ENCODE results near the gene FAM13B. TPM values are rescaled to one million over a fixed set of nuclear protein-coding genes. Genes with fewer than 3 reads are reported as not detected.
"Not testable (repeated sequence)": the region's sequence is repeated elsewhere in the genome, so short reads cannot be mapped to it uniquely, and the experiment has no call there.

FAM13B gene
- polyA plus RNA-seq, 2 donors = 5.0 to 6.3 TPM

DNA sequence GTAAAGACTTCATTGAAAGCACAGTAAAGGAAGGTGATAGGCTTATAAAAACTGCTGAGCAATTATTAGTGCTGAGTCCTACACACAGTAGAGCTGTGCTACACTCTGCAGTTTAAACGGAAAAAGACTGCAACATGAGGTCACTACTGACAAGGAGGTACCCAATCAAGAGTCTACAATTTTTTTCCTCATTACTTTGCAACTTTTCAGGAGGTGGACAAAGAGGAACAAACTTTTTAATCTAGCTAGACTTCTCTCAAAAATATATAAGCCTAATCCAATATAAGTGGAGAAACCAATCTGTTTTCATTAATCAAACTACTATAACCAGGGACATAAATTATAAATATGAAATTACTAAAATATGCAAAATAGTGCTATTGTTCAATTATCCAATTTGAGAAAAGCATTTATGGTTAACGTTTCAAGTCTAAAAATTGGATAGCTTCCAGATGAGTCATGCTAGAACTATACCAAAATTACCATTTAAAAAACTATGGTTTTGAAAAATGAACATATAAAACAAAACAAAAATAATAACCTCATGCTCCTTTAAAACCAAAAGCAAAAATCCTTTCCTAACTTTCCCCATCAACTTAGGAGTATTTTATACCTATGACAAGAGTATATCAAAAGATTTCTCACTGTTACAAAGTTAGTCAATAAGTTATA is 37.7 kb downstream of the FAM13B start:
- H3K4me3 ChIP-seq (ENCODE audit: low read depth in 1 of 2, low read length in 2 of 2) = no peak overlapping the region
- H3K27me3 ChIP-seq (ENCODE audit: control insufficient read depth in 1 of 2, insufficient read depth in 2 of 2, low read length in 2 of 2) = no peaks in the 10 kb centered on the region
- 20 to 21% methylated on average over 2 of the region's 2 CpGs for WGBS, 2 donors
- H3K27ac ChIP-seq (ENCODE audit: low read depth in 2 of 2, low read length in 1 of 2) = no peak overlapping the region
- no peaks in the 10 kb centered on the region for H3K9me3 ChIP-seq (ENCODE audit: control insufficient read depth in 2 of 2, insufficient read depth in 1 of 2, low read depth in 1 of 2, low read length in 1 of 2)
- H3K36me3 ChIP-seq (ENCODE audit: control insufficient read depth in 2 of 2, insufficient read depth in 2 of 2, low read length in 1 of 2) = no peaks in the 10 kb centered on the region
- H3K4me1 ChIP-seq (ENCODE audit: control insufficient read depth in 2 of 2, insufficient read depth in 2 of 2, low read length in 1 of 2) = no peaks in the 10 kb centered on the region

DNA sequence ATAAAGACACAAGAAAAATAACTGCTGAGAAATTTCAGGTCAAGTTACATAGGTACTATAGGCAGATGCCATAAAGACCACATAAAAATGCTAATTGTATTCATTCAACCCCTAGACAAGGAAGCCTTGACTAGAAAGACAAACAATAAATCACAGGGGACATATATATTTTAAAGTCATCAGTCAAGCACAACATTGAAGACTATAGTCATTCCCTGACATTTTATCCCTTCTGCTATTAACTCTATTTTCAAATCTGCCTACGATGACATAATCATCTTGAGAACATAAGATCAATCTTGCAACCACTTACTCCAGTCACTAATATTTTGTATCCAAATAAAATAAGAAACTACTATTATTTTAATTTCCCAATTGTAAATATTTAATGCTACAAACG is 38.3 kb downstream of the FAM13B start:
- 63 to 93% methylated on average over 2 of the region's 2 CpGs for WGBS, 2 donors
- no peaks in the 10 kb centered on the region for H3K4me1 ChIP-seq (ENCODE audit: control insufficient read depth in 2 of 2, insufficient read depth in 2 of 2, low read length in 1 of 2)
- H3K4me3 ChIP-seq (ENCODE audit: low read depth in 1 of 2, low read length in 2 of 2) = no peak overlapping the region
- no peaks in the 10 kb centered on the region for H3K27me3 ChIP-seq (ENCODE audit: control insufficient read depth in 1 of 2, insufficient read depth in 2 of 2, low read length in 2 of 2)
- no peaks in the 10 kb centered on the region for H3K36me3 ChIP-seq (ENCODE audit: control insufficient read depth in 2 of 2, insufficient read depth in 2 of 2, low read length in 1 of 2)
- no peak overlapping the region for H3K27ac ChIP-seq (ENCODE audit: low read depth in 2 of 2, low read length in 1 of 2)
- H3K9me3 ChIP-seq (ENCODE audit: control insufficient read depth in 2 of 2, insufficient read depth in 1 of 2, low read depth in 1 of 2, low read length in 1 of 2) = no peaks in the 10 kb centered on the region

DNA sequence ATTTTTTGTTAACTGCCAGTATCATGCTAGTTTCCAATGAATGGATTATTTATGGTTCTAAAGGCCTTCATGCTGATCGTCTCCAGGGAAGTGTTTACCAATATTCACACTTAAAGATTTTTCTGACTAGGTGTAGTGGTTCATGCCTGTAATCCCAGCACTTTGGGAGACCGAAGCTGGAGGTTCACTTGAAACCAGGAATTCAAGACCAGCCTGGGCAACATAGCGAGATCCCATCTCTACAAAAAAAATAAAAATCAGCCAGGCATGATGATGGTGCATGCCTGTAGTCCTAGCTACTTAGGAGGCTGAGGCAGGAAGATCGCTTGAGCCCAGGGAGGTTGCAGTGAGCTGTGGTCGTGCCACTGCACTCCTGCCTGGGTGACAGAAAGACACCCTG is 43.5 kb downstream of the FAM13B start:
- H3K4me3 ChIP-seq (ENCODE audit: low read depth in 1 of 2, low read length in 2 of 2) = no peak overlapping the region
- 95 to 96% methylated on average over 5 of the region's 5 CpGs for WGBS, 2 donors
- H3K27ac ChIP-seq (ENCODE audit: low read depth in 2 of 2, low read length in 1 of 2) = no peak overlapping the region
- no peaks in the 10 kb centered on the region for H3K36me3 ChIP-seq (ENCODE audit: control insufficient read depth in 2 of 2, insufficient read depth in 2 of 2, low read length in 1 of 2)
- H3K27me3 ChIP-seq (ENCODE audit: control insufficient read depth in 1 of 2, insufficient read depth in 2 of 2, low read length in 2 of 2) = no peaks in the 10 kb centered on the region
- no peaks in the 10 kb centered on the region for H3K4me1 ChIP-seq (ENCODE audit: control insufficient read depth in 2 of 2, insufficient read depth in 2 of 2, low read length in 1 of 2)
- no peaks in the 10 kb centered on the region for H3K9me3 ChIP-seq (ENCODE audit: control insufficient read depth in 2 of 2, insufficient read depth in 1 of 2, low read depth in 1 of 2, low read length in 1 of 2)

DNA sequence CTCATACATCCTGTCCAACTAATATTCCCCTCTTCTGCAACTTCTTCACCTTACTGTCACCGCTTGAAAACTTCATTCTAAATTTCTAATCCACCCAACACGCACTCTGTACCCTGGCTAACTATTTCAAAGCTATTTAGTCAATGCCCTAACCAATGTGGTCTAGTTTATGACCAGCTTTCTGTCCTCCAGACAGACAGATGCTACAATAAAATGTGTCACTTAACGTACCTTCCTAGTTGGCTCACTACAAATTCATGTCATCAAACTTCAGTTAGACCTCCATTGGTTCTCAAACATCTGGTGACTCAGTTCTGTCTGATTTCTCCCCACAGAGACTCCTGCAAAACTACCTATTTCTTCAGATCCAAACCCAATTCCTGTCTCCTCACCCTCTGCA is 57.7 kb downstream of the FAM13B start:
- H3K36me3 ChIP-seq (ENCODE audit: control insufficient read depth in 2 of 2, insufficient read depth in 2 of 2, low read length in 1 of 2) = peaks cover 0 to 2% of the 10 kb centered on the region in 2 donors
- H3K9me3 ChIP-seq (ENCODE audit: control insufficient read depth in 2 of 2, insufficient read depth in 1 of 2, low read depth in 1 of 2, low read length in 1 of 2) = no peaks in the 10 kb centered on the region
- WGBS, 2 donors = 92 to 94% methylated on average over 3 of the region's 3 CpGs
- H3K27me3 ChIP-seq (ENCODE audit: control insufficient read depth in 1 of 2, insufficient read depth in 2 of 2, low read length in 2 of 2) = no peaks in the 10 kb centered on the region
- no peaks in the 10 kb centered on the region for H3K4me1 ChIP-seq (ENCODE audit: control insufficient read depth in 2 of 2, insufficient read depth in 2 of 2, low read length in 1 of 2)
- no peak overlapping the region for H3K4me3 ChIP-seq (ENCODE audit: low read depth in 1 of 2, low read length in 2 of 2)
- no peak overlapping the region for H3K27ac ChIP-seq (ENCODE audit: low read depth in 2 of 2, low read length in 1 of 2)

DNA sequence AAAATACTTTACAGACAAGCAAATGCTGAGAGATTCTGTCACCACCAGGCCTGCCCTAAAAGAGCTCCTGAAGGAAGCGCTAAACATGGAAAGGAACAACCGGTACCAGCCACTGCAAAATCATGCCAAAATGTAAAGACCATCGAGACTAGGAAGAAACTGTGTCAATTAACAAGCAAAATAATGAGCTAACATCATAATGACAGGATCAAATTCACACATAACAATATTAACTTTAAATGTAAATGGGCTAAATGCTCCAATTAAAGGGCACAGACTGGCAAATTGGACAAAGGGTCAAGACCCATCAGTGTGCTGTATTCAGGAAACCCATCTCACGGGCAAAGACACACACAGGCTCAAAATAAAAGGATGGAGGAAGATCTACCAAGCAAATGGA is 62.5 kb downstream of the FAM13B start:
- H3K9me3 ChIP-seq (ENCODE audit: control insufficient read depth in 2 of 2, insufficient read depth in 1 of 2, low read depth in 1 of 2, low read length in 1 of 2); H3K4me3 ChIP-seq (ENCODE audit: low read depth in 1 of 2, low read length in 2 of 2); H3K27ac ChIP-seq (ENCODE audit: low read depth in 2 of 2, low read length in 1 of 2); H3K4me1 ChIP-seq (ENCODE audit: control insufficient read depth in 2 of 2, insufficient read depth in 2 of 2, low read length in 1 of 2); H3K27me3 ChIP-seq (ENCODE audit: control insufficient read depth in 1 of 2, insufficient read depth in 2 of 2, low read length in 2 of 2); H3K36me3 ChIP-seq (ENCODE audit: control insufficient read depth in 2 of 2, insufficient read depth in 2 of 2, low read length in 1 of 2): not testable (repeated sequence)
- 98 to 99% methylated on average over 3 of the region's 4 CpGs for WGBS, 2 donors

DNA sequence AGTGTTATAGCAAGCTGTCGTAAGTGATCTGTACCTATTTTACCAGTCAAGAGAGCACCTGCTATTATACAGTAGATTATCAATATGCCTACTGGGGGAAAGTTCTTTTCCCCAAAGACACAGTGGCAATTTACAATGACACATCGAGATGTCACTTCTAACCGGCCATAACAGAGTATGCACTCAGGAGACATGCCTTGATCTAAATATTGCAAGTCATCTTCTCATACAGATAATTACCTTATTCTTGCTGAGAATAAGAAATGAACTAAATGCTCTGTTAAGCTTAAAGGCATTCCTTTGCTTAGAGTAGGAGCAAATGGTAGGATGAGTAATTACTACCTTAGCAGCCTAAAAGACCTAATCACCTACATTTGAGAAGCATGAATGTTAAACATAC is 72.1 kb downstream of the FAM13B start:
- H3K4me1 ChIP-seq (ENCODE audit: control insufficient read depth in 2 of 2, insufficient read depth in 2 of 2, low read length in 1 of 2) = no peaks in the 10 kb centered on the region

DNA sequence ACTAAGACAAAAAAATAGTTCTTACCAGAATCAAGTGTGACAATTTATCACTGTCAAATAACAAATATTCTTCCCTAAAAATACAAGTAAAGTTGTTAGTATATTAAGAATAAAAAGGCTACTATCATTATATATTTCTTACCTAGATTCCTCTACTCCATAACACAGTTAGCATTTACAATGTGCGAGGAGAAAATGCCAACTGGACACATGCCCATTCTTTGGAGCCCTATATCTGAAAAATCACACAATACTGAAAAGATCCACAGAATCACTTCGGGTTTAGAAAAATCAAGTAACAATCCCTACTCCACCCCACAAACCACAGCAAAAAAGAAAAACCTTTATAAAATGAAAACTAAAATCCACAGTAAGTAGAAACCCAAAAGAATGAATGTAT is 72.7 kb downstream of the FAM13B start:
- no peak overlapping the region for H3K27ac ChIP-seq (ENCODE audit: low read depth in 2 of 2, low read length in 1 of 2)

More for the DNA sequence above, 72.1 kb downstream of the FAM13B start:
- H3K36me3 ChIP-seq (ENCODE audit: control insufficient read depth in 2 of 2, insufficient read depth in 2 of 2, low read length in 1 of 2) = peaks cover 0 to 3% of the 10 kb centered on the region in 2 donors
- H3K27me3 ChIP-seq (ENCODE audit: control insufficient read depth in 1 of 2, insufficient read depth in 2 of 2, low read length in 2 of 2) = no peaks in the 10 kb centered on the region
- 91 to 96% methylated on average over 3 of the region's 3 CpGs for WGBS, 2 donors
- no peak overlapping the region for H3K4me3 ChIP-seq (ENCODE audit: low read depth in 1 of 2, low read length in 2 of 2)
- no peak overlapping the region for H3K27ac ChIP-seq (ENCODE audit: low read depth in 2 of 2, low read length in 1 of 2)
- no peaks in the 10 kb centered on the region for H3K9me3 ChIP-seq (ENCODE audit: control insufficient read depth in 2 of 2, insufficient read depth in 1 of 2, low read depth in 1 of 2, low read length in 1 of 2)

DNA sequence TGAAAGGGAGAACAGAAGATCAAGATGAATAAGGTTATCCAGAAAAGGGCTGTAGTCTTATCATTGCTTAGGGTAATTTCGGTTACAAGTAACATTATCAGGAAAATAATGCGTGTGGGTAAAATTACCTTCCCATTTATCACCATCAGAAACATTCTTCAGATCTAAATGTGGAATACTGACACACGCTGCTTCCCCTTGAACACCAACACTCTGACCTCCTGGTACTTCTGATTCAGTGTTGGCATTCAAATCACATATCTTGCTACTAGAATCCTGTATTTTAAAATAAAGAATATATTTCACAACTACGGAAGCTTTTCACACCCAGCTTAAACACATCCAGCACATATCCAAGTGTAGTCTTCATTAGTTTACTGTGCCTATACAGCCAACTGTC is 73.4 kb downstream of the FAM13B start:
- 86 to 88% methylated on average over 4 of the region's 4 CpGs for WGBS, 2 donors
- no peak overlapping the region for H3K27ac ChIP-seq (ENCODE audit: low read depth in 2 of 2, low read length in 1 of 2)

More for the DNA sequence above, 72.7 kb downstream of the FAM13B start:
- Histone ChIP-seq H3K27me3 (ENCODE audit: control insufficient read depth in 1 of 2, insufficient read depth in 2 of 2, low read length in 2 of 2) (no peaks in the 10 kb centered on the region), H3K4me1 (ENCODE audit: control insufficient read depth in 2 of 2, insufficient read depth in 2 of 2, low read length in 1 of 2) (no peaks in the 10 kb centered on the region), H3K9me3 (ENCODE audit: control insufficient read depth in 2 of 2, insufficient read depth in 1 of 2, low read depth in 1 of 2, low read length in 1 of 2) (no peaks in the 10 kb centered on the region), H3K36me3 (ENCODE audit: control insufficient read depth in 2 of 2, insufficient read depth in 2 of 2, low read length in 1 of 2) (peaks cover 0 to 3% of the 10 kb centered on the region in 2 donors), H3K4me3 (ENCODE audit: low read depth in 1 of 2, low read length in 2 of 2) (no peak overlapping the region)
- WGBS, 2 donors = 74 to 80% methylated on average over 2 of the region's 2 CpGs

DNA sequence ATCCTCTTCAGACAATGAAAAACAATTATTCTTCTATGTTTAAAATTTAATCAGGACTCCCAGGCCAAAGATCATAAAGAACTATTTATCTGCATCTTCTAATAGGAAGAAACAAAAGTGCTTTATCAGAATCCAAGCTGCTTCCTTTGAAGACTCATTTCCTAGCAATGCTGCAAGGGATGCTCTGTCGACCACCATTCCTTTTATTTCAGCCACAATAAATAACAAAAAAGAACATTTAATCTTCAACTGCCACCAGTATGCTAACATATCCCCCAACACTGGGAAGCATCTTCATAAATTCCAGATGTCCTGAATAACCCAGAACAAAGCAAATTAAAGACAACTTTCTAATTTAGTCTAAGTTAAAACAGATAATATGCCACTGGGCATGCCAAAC is 74.9 kb downstream of the FAM13B start:
- peaks cover 0 to 2% of the 10 kb centered on the region in 2 donors for H3K36me3 ChIP-seq (ENCODE audit: control insufficient read depth in 2 of 2, insufficient read depth in 2 of 2, low read length in 1 of 2)
- H3K4me1 ChIP-seq (ENCODE audit: control insufficient read depth in 2 of 2, insufficient read depth in 2 of 2, low read length in 1 of 2) = no peaks in the 10 kb centered on the region
- no peaks in the 10 kb centered on the region for H3K27me3 ChIP-seq (ENCODE audit: control insufficient read depth in 1 of 2, insufficient read depth in 2 of 2, low read length in 2 of 2)
- WGBS, 2 donors = 61 to 71% methylated on average over 1 of the region's 1 CpG
- H3K27ac ChIP-seq (ENCODE audit: low read depth in 2 of 2, low read length in 1 of 2) = no peak overlapping the region
- no peak overlapping the region for H3K4me3 ChIP-seq (ENCODE audit: low read depth in 1 of 2, low read length in 2 of 2)
- H3K9me3 ChIP-seq (ENCODE audit: control insufficient read depth in 2 of 2, insufficient read depth in 1 of 2, low read depth in 1 of 2, low read length in 1 of 2) = no peaks in the 10 kb centered on the region

More for the DNA sequence above, 73.4 kb downstream of the FAM13B start:
- no peak overlapping the region for H3K4me3 ChIP-seq (ENCODE audit: low read depth in 1 of 2, low read length in 2 of 2)
- no peaks in the 10 kb centered on the region for H3K27me3 ChIP-seq (ENCODE audit: control insufficient read depth in 1 of 2, insufficient read depth in 2 of 2, low read length in 2 of 2)
- no peaks in the 10 kb centered on the region for H3K9me3 ChIP-seq (ENCODE audit: control insufficient read depth in 2 of 2, insufficient read depth in 1 of 2, low read depth in 1 of 2, low read length in 1 of 2)
- H3K4me1 ChIP-seq (ENCODE audit: control insufficient read depth in 2 of 2, insufficient read depth in 2 of 2, low read length in 1 of 2) = no peaks in the 10 kb centered on the region
- H3K36me3 ChIP-seq (ENCODE audit: control insufficient read depth in 2 of 2, insufficient read depth in 2 of 2, low read length in 1 of 2) = peaks cover 0 to 3% of the 10 kb centered on the region in 2 donors

DNA sequence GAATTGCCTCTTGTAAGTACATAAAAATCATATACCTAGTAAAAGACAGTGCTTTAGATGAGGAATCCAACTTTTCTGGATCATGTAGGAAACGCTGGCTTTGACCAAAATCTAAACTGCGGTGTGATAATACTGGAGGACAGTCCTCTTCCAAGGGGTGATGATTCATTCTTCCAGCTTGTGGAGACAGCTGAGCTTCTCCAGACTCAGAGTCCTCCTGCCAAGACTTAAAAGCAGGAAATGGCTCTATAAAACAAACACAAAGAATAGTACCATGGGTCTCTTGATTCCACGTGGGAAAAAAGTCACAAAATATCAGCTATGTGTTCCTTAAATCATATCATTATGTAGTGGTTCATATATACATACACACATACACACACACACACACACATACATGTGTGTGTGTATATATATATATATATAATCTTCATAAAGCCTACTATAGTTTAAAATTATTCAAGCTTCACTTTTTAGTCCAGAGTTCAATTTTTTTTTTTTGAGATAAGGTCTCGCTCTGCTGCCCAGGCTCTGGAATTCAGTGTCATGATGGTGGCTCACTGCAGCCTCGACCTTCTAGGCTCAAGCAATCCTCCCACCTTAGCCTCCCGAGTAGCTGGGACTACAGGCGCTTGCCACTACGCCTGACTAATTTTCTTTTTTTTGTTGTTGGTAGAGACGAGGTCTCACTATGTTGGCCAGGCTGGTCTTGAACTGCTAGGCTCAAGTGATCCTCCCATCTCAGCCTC is 78.6 kb downstream of the FAM13B start:
- no peaks in the 10 kb centered on the region for H3K27me3 ChIP-seq (ENCODE audit: control insufficient read depth in 1 of 2, insufficient read depth in 2 of 2, low read length in 2 of 2)
- H3K36me3 ChIP-seq (ENCODE audit: control insufficient read depth in 2 of 2, insufficient read depth in 2 of 2, low read length in 1 of 2) = peaks cover 0 to 2% of the 10 kb centered on the region in 2 donors
- H3K9me3 ChIP-seq (ENCODE audit: control insufficient read depth in 2 of 2, insufficient read depth in 1 of 2, low read depth in 1 of 2, low read length in 1 of 2) = no peaks in the 10 kb centered on the region
- H3K4me1 ChIP-seq (ENCODE audit: control insufficient read depth in 2 of 2, insufficient read depth in 2 of 2, low read length in 1 of 2) = no peaks in the 10 kb centered on the region
- 63 to 71% methylated on average over 9 of the region's 9 CpGs for WGBS, 2 donors
- peak overlapping the region in 1 of 2 donors; percentile 42 for H3K27ac ChIP-seq (ENCODE audit: low read depth in 2 of 2, low read length in 1 of 2)
- no peak overlapping the region for H3K4me3 ChIP-seq (ENCODE audit: low read depth in 1 of 2, low read length in 2 of 2)
